SKM-1 (cell line): ENCODE data around the gene NCK2.

Experiments used
- DNase-seq: peaks from one replicate; lab custom pipeline; 2025; ENCODE audit not compliant: unreplicated experiment; lab: John Stamatoyannopoulos, UW

NCK2 gene

DNA sequence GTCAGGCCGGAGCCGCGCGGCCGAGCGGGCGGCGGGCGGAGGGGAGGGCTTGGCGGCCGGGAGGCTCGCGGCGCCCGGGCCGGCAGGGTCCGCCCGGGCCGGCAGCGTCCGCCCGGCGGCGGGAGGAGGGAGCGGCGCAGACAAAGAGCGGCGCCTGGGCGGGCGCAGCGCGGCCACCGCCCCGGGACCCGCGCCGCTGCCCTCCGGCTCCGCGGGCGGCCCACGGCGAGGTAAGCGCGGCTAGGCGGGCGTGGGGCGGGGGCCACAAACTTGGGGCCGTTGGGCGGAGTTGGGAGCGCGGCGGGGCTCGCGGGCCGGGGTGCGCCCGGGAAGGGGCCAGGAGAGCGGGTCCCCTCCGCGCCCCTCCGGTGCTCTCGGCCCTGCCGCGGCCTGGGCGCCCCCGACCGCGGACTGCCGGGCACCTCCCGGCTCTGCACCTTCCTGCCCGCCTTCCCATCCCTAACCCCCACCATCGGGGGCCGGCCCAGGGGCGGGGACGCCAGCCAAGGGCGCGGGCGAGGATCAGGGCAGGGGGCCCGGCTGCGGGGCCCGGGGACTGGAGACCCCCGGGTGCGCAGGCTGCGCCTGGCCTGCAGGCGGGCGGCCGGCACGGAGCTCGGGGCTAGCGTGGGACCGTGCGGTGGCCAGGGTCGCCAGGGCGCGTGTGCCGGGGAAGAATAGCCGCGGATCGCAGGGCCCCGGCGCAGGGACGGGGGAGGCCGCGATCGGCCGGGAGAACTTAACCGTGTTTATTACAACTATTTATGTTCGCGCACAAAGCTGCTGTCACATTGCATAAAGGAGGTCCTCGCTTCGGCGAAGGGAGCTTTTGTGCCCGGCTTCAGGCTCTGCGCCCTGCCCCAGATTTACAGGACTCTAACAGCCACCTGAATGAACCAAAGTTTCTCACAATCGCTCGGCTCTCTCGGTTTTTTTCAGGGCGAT is at the start of gene NCK2:
TSS of gene NCK2 (plus strand) at position 4 of the 945 bp plus-strand sequence. CDS start 110,152 bp downstream, outside the sequence.
- DNase-seq, result no peak

DNA sequence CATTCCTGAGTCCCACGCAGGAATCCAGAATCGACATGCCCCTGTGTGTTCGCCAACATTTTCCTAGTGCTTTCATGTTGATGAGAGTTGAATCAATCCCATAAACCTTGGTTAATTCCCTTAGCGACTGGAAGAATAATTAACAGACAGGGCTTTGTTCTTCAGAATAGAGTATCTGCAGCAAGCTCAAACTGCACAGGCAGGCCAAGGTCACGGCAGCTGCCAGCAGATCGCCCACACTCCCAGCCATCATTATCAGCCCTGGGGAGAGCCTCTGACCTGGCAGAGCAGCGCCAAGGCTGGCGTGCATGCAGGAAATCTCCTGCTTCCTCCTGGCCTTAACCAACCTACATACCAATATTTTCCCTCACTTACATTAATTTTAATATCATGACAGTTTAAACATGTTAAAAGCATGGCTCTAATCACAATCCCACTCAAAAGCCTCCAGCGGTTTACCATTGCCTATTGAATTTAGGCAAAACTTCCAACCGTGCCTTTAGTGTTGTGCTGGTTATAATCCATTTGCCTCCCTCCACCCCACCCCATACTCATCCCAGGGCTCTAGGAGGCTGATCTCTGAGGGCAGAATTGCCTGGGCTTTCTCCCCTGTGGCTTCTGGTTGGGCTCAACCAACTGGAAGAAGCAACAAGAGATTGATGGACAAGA is 46.8 kb upstream of the NCK2 start:
- DNase-seq, result no peak

DNA sequence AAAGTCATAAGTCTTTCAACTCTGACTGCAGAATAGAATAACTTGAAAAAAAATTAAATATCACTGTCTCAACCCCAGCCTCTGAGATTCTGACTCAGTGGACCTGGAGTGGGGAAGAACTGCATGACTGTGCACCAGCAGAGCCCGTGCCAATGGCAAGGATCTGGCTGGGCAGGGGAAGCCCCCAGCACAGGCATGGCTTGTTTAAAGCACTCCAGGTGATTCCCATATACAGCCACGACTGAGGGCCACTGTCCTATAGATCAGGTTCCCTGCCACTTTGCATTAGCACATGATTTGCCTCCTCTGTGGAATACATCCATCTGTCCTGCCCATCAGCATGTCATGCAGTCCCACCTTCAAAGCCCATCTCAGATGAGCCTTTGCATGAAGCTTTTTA is 45.9 kb upstream of the NCK2 start:
- no peak for DNase-seq

DNA sequence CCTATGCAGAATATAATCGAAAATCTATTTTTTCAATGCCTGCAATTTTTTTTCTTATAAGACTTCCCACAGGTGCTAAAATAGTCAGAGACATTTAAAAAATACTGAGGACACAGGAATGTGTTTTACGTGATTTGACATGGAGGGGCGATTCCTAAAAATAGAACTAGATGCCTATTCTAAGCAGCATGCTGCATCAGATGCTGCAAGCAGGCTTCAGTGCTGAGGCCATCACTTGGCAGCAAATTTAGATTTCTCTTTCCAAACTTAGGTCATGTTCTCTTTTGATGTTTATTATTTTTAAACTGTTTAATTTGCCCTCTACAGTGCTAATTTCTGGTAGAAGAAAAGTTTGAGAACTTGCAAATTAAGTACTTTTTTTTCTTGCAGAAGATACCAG is 43.7 kb upstream of the NCK2 start:
- no peak for DNase-seq

DNA sequence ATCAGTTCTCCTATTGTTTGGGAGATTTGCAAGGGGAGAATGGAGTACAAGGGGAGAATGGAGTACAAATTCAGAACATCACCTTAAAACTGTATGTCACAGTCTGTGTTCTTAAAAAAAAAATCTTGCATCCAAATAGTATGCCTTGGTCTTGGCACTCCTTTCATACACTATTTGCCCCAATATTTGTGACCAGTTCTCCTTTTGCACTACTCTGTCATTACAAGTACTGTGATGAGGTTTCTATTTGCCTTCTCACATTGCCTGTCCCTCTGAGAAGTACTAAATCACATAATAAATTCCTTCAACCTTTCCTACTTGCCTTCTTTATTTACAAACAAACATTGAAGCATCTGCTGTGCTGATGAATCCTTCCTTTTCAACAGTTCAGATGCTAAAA is 36.0 kb upstream of the NCK2 start:
- no peak for DNase-seq

DNA sequence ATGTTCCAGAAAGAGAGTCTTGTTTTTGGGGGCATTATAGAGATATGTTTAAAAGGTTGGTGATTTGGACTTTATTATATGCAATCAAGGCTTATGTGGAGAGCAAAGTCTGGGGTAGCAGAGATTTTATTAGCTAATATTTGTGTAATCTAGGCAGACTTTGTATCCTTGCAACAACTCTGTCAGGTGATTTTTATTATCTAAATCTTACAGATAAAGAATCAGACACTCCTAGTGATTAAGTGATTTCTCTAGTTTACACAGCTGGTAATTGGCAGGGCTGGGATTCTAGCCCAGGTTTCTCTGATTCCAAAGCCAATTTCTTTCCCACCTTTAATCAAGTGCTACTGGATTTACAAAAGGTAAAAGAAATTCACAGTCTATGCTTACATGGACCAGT is 33.3 kb upstream of the NCK2 start:
- DNase-seq, result no peak

DNA sequence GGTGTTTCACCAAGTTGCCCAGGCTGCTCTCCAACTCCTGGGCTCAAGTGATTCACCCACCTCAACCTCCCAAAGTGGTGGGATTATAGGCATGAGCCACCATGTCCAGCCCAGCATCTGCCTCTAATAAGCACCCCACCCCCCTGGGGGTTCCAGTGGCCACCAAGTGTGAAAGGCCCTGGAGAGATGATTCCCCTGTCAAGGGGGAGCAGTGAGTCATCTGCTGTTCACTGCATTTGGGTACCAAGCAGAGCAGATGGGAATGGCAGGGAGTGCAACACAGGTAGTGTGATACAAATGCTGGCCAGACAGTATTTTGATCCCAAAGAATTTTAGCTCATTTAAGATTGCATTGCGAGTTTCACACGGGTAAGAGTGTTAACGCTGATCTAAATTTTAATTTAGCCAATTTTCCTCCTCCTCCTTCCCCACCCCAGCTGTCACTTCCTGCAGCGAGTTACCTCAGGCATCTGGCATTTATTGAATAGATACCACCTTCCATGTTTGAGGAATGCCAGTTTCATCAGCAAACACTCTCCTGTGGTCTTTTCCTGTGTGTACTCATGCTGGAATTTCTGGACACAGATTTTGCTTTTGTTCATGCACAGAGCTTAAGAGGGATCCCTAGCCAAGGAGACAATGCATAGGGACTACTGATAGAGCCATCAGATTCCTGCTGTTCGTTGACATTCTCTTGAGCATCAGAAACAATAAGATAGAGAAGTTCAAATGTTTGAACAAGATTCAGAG is 32.4 kb upstream of the NCK2 start:
- no peak for DNase-seq

DNA sequence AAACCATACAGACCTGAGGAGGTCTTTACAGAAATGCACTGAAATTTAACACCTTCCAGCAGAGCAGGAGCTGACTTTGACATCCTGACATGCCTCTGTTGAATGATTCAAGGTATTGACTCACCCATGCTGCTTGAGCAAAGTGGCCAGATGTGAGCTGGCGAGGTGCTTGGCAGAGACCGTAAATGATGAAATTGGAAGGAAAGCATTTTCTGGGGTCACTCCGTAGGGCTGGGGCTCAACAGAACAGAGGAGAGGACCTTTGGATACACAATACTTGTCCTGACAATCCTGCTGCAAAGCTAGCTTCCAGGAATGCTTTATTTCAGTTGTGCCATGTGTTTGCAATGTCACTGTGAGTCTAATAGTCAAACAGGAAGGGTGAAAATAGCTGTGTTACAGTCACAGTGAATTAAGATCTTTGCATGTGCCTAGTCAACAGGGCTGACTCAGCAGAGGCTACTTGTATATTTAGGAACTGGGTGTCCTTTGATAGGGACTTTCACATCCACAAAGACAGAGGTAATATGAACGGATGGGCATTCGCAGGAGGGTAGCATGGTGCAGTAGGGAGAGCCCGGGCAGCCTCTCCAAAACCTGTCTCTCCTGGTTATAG is 31.6 kb upstream of the NCK2 start:
- no peak for DNase-seq

DNA sequence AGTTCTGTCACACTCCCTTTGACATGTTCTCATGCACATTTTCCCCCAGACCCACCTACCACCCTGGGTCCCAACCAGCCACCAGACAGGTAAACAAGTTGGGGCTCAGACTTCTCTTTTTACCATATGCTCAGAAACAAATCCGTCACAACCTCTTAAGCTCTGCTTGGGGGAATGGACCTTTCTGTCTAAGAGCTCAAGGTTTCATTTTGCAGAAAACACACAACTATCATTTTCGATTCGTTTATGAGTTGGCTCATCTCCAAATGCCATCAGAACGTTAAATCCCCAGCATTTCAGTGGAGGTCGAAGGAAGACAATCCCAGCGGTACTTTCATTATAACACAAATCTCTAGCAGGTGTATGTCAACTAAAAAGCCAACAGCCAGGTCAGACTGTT is 30.6 kb upstream of the NCK2 start:
- no peak for DNase-seq

DNA sequence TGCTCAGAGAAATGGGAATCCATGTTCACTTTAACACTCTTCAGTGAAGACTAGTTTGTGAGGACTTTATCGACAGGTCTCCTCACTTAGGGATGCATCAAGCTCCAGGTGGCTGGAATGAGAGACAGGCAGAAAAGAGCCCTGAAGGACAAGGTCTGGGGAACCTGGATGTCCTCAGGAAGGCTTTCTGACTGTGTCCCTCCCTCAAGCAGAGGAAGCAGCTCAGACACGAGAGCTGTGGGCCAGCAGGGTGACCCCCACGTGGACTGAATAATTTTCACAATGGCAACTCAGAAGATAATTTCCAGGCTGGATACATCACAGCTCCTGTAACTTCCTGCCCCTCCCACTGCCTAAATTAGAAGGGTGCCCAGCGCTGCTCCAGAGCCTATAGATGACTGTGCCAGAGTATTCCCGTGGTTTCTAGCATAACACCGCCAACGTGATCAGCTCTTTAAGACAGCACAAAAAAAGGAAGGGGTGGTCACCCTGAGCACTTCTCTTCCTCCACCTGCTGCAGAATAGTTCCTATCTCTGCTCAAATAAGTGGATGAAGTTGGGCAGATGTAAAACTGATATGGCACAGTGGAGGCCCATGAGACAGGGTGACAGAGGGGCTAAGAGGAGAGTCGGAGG is 25.7 kb upstream of the NCK2 start:
- DNase-seq, result no peak

DNA sequence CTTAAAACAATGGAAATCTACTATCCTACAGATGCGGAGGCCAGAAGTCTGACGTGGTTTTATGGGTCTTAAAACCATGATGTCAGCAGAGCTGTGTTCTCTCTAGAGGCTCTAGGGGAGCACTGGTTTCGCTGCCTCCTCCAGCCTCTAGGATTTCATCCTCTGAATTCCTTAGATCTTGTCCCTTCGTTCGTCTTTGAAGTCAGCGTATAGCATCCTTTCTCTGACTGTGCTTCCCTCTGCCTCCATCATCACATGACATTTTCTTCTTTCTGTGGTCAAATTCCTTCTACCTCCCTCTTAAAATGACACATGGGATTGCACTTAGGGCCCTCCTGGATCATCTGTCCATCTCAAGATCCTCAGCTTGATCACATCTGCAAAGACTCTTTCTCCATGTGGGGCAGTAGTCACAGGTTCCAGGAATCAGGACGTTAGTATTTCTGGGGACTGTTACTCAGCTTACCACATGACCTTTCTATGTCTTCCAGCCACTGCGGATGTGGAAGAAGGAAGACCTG is 22.7 kb upstream of the NCK2 start:
- DNase-seq, result no peak

DNA sequence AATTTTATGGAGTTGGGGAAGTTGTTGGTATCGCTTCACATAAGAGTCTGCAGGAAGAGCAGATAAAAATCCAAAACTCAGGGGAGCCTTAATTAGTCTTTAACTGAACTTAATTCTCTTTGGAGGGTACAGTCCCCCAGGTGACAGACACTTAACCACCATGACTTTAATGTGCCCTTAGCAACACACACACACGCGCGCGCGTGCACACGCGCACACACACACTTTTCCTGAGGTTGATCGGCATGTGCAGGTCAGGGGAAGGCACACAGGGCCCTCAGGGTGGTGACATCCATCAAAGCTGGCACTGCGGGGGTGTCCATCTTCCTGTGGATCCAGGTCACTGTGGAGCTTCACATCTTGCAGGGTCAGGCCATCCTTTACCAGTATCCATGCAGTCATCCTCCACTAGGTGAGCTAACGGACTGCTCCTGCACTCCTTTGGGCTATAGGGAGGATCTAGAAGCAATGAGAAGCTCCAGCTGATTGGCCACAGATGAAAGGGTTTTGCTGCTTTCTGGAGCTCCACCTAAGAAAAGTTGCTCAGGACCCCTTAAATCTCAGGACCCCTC is 21.9 kb upstream of the NCK2 start:
- DNase-seq, result no peak

DNA sequence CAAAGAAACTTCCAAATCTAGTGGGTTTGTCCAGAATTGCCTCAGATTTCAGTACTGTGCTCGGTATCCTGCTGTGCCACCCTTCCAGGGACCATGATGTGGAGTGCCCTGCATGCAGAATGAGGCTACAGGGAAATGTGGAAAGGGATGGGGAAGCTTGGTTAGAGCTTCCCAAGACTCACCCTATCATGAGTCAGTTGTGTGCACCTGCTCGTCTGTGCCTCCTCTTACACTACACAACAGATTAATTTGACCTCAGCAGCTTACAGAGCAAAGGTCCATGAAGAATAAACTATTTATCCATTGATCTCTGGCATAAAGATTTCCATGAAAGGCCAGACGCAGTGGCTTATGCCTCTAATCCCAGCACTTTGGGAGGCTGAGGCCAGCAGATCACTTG is 21.3 kb upstream of the NCK2 start:
- DNase-seq, result no peak

DNA sequence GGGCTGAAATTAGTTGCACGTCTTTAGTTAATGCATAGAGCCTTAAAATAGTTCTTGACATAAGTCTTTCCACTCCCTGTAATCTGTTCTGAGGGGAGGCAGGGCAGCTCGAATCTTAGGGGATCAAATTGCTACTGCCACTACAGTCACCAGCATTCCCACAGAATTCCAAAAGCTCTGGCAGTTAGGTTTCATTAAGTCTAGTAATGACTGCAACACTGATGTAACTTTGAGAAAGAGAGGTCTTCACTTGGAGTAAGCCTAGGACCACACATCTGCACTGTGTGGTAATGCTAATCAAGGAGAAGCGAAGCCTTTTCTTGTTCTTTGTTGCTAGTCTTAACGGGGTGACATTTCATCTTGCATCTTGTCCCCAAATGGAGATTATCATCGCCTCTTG is 19.3 kb upstream of the NCK2 start:
- no peak for DNase-seq

DNA sequence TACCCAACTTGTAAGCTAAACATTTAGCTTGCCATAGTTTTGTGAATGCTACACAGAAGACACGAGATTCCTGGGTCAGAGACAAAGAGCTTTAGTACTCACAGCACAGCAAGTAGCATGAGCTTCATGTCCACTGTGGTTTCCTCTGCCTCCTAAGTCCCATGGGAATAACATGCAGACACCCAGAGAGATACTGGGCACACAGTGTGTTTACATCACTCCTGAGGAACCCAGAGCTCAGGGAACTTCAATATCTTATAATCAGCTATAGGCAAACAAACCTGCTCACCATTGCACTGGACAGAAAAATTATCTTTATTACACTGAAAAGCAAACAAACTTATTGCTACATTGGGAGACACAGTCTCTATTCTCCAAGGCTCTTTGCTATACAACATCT is 14.5 kb upstream of the NCK2 start:
- no peak for DNase-seq

DNA sequence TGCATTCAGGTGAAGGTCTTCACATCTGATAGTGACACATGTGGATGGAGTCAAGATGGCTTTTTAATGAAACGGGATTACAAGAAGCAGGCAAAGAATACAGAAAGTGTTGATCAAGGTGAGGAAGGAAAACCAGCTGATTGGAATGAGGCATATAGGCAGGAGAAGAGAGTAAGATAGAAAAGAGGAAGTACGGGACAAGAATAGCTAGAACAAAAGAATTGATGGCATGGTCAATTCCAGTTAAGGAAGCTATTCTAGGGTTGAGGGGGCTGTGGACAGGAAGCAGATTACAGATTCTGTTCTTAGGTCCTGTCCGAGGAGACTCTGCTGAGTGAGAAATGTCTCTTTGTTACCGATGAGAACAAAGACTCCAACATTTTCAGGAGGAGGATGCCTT is 13.2 kb upstream of the NCK2 start:
- DNase-seq, result peak; percentile 14

DNA sequence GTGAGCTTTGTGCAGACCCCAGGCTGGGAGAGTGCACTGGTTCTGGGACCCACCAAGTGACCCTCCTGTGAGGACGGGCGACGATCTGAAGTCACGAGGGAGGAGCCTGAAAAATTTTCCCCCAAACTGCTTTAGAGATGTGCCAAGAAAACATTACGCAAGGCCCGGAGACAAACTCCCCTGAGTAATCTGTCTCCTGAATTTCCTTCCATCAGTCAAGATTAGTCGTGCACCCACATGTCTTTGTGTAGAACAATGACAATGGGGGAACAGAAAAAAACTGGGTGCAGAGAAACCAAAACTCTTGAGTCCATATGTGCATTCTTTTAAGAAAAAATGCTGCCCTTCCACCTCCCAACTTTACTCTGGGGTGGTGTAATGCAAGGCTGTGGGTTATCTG is 12.6 kb upstream of the NCK2 start:
- DNase-seq, result no peak

DNA sequence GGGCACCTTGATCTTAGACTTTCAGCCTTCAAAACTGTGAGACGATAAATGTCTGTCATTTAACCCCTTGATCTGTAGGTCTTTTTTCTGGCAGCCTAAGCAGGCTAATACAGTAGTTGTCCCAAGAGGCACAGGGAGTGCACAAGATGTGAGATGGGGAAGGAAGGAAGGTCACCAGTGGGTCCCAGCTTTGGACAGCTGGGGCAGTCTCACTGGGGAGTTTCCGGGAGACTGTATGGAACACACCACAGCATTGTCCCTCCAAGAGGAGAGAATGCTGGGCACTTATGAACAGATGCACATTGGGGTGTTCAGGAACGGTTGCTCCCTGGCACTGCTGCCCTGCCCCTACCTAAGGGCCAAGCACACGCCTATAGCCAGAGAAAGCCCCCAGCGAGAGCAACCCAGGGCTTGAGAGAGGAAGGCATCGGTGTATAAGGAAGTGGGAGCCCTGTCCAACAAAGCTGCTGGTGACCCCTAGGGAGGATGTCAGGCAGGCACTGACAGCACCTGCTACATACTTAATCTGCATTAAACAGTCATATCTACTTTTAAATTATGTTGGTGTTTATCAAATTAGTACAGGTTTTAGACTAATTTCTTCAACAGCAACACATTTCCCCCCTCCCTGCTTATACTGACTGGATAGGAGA is 11.6 kb upstream of the NCK2 start:
- DNase-seq, result no peak

DNA sequence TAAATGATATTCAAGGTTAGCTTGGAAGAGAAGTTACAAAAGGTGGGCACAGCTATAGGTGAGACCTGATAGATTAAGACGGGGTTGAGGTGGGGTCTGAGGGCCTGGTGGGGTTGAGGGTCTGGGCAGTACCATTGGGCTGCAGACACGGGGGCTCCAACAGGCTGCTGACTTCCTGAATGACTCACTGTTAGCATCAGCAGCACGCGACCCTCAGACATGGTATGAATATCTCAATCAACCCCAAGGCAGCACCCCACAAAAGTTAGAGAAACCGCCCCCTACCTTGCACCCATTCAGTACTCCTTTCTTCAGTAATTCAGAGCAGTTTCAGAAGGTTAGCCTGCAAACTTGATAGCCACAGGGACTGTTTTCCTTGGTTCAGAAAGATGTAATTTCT is 10.8 kb upstream of the NCK2 start:
- DNase-seq, result no peak
